Fibroblast of skin of abdomen (primary cell): ENCODE measurements around the gene MIA2.
"Not testable (repeated sequence)": the region's sequence is repeated elsewhere in the genome, so short reads cannot be mapped to it uniquely, and the experiment has no call there.

ENCODE experiments used
- DNase-seq: peaks from one replicate; pipeline ENCODE4 v3.0.0-alpha.2; 2013

The MIA2 gene

DNA sequence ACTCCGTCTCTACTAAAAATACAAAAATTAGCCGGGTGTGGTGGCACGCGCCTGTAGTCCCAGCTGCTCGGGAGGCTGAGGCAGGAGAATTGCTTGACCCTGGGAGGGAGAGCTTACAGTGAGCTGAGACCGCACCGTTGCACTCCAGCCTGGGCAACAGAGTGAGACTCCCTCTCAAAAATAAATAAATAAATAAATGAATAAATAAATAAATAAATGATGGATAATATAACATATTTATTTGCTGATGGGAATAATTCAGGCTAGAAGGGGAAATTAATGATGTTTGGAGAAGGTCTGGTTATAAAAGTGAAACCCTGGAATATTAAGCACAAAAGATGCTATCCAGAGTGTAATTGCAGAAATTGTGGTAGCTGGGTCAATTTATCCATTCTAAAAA, 107.4 kb downstream of the MIA2 start:
- not testable (repeated sequence) for DNase-seq

DNA sequence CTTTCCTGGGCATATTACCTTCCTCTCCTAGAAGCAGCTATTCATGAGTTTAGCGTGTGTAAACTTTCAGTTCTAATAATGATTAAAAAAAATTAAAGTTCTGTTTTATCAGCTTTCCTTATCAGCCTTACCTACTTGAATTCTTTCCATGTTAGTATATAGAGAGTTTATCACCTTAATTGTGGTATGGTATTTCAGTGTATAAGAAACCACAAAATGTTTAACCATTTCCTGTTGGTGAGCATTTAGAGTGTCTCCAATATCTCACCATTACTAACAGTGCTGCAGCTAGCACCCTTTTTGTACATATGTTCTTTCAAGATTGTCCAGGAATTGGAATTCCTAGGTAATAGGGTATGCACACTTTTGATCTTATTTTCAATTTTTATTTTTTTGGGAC, 109.1 kb downstream of the MIA2 start:
- no peak for DNase-seq

DNA sequence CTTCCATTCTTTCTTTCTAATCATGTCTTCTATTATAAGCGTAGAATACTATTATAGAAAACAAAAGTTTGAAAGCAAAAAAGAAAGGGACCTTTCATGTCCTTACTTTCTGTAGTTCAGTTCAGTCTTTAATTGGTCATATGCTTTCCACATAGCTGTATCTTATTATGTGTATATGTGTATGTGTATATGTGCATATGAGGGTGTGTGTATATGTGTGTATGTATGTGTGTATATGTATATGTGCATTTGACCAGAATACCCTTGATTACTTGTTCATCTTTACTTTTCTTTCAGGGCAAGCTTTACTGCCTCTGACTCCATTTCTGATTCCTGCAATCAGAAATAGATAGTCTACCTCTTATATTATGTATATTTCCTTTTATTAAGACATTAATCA, 109.9 kb downstream of the MIA2 start:
- no peak for DNase-seq

DNA sequence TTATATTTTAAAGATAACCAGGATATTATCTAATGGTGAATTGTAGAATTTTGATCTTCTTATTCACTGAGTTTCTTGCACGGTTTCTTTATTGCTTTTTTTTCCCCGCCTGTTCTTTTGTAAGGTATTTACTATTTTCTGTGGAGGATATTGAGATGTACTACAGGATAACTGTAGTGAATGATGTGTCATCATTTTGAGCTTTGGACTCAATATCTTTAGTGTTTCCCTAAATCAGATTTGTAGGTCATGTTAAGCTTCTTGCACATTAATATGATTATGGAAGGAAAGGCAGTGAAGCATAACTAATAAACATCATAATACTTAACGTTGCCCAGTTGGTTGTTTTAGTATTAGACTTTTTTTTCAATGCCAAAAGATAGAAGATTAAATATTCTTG, 117.2 kb downstream of the MIA2 start:
- DNase-seq, result no peak

DNA sequence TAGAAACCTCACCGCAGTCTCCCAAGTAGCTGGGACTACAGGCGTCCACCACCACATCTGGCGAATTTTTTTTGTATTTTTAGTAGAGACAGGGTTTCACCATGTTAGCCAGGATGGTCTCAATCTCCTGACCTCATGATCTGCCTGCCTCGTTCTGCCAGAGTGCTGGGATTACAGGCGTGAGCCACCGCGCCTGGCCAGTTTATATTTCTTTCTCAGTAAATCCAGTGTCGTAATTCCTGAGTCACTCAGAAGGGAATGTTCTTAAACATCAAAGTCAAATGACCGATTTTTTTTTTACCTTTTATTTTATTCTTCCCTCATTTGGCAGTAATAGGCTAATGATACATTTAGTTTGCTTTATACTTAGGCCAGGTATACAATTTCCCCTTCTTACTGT, 118.0 kb downstream of the MIA2 start:
- DNase-seq, result no peak

- DNase-seq, result not testable (repeated sequence)
These were observed 125.4 kb downstream of the MIA2 start for GRCh38 chr14:39359069-39359468.

- DNase-seq, result no peak
These were observed 126.6 kb downstream of the MIA2 start for GRCh38 chr14:39360316-39360715.

DNA sequence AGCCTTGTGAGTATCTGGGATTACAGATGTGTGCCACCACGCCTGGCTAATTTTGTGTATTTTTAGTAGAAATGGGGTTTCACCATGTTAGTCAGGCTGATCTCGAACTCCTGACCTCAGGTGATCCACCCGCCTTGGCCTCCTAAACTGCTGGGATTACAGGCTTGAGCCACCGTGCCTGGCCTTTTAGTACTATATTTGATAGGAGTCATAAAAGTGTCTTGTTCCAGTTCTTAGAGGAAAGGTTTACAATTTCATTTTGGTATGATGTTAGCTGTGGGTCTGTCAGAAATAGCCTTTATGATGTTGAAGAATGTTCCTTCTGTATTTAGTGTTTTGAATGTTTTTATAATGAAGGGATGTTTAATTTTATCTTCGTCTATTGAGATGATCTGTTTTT, 127.8 kb downstream of the MIA2 start:
- DNase-seq, result not testable (repeated sequence)

GRCh38 chr14:39364509-39364908, 130.8 kb downstream of the MIA2 start:
- DNase-seq, result no peak

GRCh38 chr14:39365354-39365753, 131.6 kb downstream of the MIA2 start:
- DNase-seq, result no peak

DNA sequence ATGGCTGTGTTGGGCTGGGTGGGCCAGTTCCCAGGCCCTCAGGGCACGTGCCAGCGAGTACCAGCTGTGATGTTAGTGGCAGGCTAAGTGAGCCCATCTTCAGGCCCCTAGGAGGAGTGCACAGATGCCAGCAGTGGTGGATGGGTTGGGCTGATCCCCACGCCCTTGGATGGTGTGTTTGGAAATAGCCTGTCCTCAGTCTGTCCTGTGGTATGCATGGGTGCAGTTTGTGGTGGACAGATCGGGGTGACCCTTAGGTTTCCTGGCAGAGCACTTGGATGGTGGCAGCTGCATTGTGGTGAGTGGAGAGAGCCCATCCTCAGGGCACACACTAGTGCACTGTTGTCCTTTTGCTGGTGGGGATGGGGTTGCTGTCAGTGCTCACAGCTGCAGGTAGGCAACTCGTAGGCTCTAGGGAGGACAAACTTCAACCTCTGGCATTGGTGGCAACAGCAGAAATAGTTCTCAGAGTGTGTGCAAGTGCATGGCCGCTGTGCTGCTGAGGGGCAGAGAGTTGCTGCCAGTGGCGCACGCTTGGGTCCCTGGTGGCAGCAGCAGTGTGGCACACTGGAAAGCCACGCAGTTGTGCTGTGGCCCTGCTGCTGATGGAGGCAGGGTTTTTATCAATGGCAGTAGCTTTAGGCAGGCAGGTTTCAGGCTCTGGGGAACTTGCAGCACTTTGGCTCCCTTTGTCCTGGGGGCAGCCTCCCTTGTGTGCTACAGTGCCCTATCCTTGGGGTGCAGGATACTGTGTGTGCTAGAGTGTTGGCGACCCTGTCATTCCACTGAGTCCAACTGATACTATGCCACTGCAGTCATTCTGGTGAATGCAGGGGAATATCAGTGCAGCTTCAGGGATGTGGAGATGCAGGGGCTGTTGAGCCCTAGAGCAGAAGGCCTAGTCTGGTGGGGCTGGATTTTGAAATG, 133.0 kb downstream of the MIA2 start:
- no peak for DNase-seq

- no peak for DNase-seq
These were observed 133.7 kb downstream of the MIA2 start for GRCh38 chr14:39367387-39367751.

- DNase-seq, result peak; percentile 71
These were observed 134.7 kb downstream of the MIA2 start for GRCh38 chr14:39368261-39368959.

DNA sequence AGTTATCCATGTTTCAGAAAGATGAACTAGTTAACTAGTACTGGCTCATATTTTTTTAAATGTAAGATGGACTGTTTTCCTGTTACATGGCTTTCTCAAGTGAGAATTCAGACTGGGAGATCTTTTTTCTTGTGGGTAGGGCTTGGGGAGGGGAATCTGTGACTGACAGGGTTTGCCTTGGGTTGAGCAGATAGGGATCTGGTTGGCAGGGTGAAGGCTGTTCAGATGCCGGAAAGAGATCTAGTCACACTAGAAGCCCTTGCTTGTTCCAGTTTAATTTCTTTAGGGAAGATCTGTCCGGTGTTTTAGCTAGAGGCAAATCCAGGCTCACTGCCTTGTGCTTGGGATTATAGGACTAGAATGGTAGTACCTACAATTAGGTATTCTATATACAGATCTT, 135.3 kb downstream of the MIA2 start:
- DNase-seq, result no peak

GRCh38 chr14:39370415-39370814, 136.7 kb downstream of the MIA2 start:
- no peak for DNase-seq

- DNase-seq, result peak; percentile 36
These were observed 138.9 kb downstream of the MIA2 start for GRCh38 chr14:39372656-39373055.

DNA sequence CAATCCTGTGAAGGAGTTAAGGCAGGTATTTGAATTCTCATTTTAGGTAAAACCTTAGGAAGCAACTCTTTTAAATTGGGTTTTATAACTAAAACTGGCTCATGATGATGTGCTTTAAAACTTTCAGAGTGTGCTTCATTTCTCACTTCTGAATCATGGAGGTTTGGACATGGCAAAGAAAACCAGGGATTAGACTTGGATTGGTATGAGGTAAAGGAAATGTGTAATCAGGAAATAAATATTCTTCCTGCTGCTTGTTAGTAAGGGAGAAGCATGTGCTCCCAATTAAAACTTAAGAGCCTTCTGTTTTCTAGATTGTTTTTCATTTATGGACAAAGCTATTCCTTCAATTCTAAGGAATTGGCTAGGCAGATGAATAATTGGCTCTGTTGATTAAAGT, 141.1 kb downstream of the MIA2 start:
- peak; percentile 81 for DNase-seq

GRCh38 chr14:39376667-39377403, 143.1 kb downstream of the MIA2 start:
- no peak for DNase-seq

- DNase-seq, result no peak
These were observed 147.7 kb downstream of the MIA2 start for GRCh38 chr14:39381366-39381765.

DNA sequence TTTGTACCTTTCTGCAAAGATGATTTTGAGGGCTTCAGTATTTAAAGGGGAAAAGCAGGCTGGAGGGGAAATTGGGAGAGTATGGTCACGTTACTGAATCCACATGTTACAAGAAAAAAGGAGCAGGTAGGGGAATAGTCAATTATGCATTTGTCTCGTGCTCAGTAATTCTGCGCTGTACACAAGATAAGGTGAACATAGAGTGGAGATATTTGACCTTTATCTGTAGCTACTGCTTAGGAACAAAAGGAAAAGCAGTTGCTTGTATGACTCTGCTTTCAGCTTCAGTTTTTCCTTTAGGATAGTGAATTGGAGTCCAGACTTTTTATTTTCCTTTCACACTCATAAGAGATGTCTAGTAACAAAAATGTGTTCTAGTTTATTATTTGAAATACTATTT, 148.7 kb downstream of the MIA2 start:
- DNase-seq, result no peak

- DNase-seq, result no peak
These were observed 149.4 kb downstream of the MIA2 start for GRCh38 chr14:39383026-39383660.

- no peak for DNase-seq
These were observed 150.0 kb downstream of the MIA2 start for GRCh38 chr14:39383741-39384140.

DNA sequence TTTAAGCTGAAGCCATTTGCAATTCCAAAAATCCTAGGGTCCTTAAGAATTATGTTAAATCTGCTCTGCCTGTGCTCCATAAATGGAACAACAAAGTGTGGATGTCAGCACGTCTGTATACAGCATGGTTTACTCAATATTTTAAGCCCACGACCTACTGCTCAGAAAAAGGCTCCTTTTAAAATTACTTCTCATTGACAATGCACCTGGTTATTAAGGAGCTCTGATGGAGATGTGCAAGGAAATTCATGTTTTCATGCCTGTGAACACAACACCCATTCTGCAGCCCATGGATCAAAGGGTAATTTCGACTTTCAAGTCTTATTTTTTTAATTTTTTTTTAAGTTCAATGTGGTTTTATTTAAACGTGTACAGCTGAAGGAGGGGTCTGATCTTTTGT, 150.5 kb downstream of the MIA2 start:
- no peak for DNase-seq
